H1 (cell line): ENCODE measurements around the gene FAM241B. TPM values are rescaled to one million over a fixed set of nuclear protein-coding genes. Genes with fewer than 3 reads are reported as not detected.

Experiments
- CREB1 ChIP-seq: IDR thresholded peaks from 2 replicates; pipeline ENCODE4 v1.6.1; 2012; ENCODE audit warnings: inconsistent platforms
- GABPA ChIP-seq: IDR thresholded peaks from 2 replicates; pipeline ENCODE4 v1.6.1; 2011; ENCODE audit warnings: mild to moderate bottlenecking, low read length, moderate library complexity, borderline replicate concordance; ENCODE audit not compliant: insufficient read depth
- JUND ChIP-seq: IDR thresholded peaks from 2 replicates; pipeline ENCODE4 v1.6.1; 2011; ENCODE audit warnings: mild to moderate bottlenecking, improper control_type of control experiment, low read length
- MAX ChIP-seq: IDR thresholded peaks from 2 replicates; pipeline ENCODE4 v1.6.1; 2012; ENCODE audit warnings: inconsistent platforms
- SUZ12 ChIP-seq: fragments of 200-600 bp; sonication (generic); IDR thresholded peaks from 2 replicates; pipeline ENCODE4 v1.6.1; 2012; ENCODE audit warnings: mild to moderate bottlenecking, inconsistent platforms, low read length, moderate library complexity, mixed read lengths
- TBP ChIP-seq: IDR thresholded peaks from 2 replicates; pipeline ENCODE4 v1.6.1; 2011; ENCODE audit warnings: low read depth, low read length, improper control_type of control experiment
- USF2 ChIP-seq: IDR thresholded peaks from 2 replicates; pipeline ENCODE4 v1.6.1; 2011; ENCODE audit warnings: low read length, improper control_type of control experiment
- ZNF274 ChIP-seq: IDR thresholded peaks from 2 replicates; pipeline ENCODE4 v1.7.0; 2012; ENCODE audit warnings: low read length, borderline replicate concordance; ENCODE audit errors: extremely low read depth
- polyA plus RNA-seq, 7 experiments: library from polyadenylated mRNA; depleted of rRNA in 3 of 7; stranded (reverse) in 5 of 7; unstranded in 2 of 7; fragments of >200 nt in 5 of 7; fragments of 200-250 nt in 2 of 7; gene quantifications; 1 replicate in 5 of 7; 2 replicates in 1 of 7; 4 replicates in 1 of 7; pipeline versions ENCODE4 v1.2.1 to v1.2.3, GENCODE V29; 2011 to 2013; ENCODE audit warnings: missing spikeins in 2 of 7, mixed read lengths in 2 of 7
- total RNA-seq: library from RNA; stranded (reverse); fragmentation: NEBNext Ultra II Directional; extraction: Animal tissue kit (Norgen Biotek cat#: 25700); gene quantifications from 2 replicates; pipeline ENCODE4 v1.2.1, GENCODE V29; 2021

FAM241B gene
- total and polyA plus RNA-seq, 2 of the 8 experiments (the other 6 are each of a cell fraction or from before 2014, with no cell fraction given), result 19.3 to 30.1 TPM

GRCh38 chr10:69659241-69660038 is 29.4 kb downstream of the FAM241B start (continued):
- TF ChIP-seq MAX (no peak), SUZ12 (no peak), JUND (no peak), CREB1 (no peak), GABPA (no peak), TBP (no peak), USF2 (no peak), ZNF274 (no peak)
- TF ChIP-seq, all 59 proteins: peak for 0
